ENCODE measurements around the gene OTOG. TPM values are rescaled to one million over a fixed set of nuclear protein-coding genes. Genes with fewer than 3 reads are reported as not detected.

The OTOG gene
- total RNA-seq, 1 donor from 2014 or later = 42.1 TPM

DNA sequence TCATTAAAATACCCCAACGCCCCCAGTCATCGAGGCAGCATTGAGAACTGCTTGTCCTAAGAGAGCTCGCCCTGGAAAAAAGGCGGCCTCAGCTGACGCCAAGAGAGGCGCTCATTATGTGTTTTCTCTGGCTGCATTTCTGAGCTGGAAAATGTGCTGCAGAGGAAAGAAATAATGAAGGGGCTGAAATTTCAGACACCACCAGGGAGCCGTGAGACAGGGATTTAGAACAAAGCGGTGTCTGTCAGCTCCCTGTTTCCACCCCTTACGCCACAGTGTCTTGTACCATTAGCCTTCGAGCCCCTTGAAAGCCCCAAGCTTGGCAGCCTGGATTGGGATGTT, 17.2 kb upstream of the OTOG start:
- H3K4me3 ChIP-seq = no peak overlapping the region
- H3K9me3 Mint-ChIP-seq = no peaks in the 10 kb centered on the region
- peaks cover 9% of the 10 kb centered on the region for H3F3A ChIP-seq (ENCODE audit: low read depth)
- peak overlapping the region; percentile 10 for H3K27ac Mint-ChIP-seq
- no peaks in the 10 kb centered on the region for H4K20me1 ChIP-seq (ENCODE audit: low read depth)
- no peaks in the 10 kb centered on the region for H3K9me3 ChIP-seq (ENCODE audit: low read depth)
- TF ChIP-seq CTCF (IDR thresholded peaks at IDR 0.05) (no peak), EZH2 (IDR thresholded peaks at IDR 0.05) (no peak), EZH2phosphoT487 (IDR thresholded peaks at IDR 0.05) (no peak)
- no peaks in the 10 kb centered on the region for H3K36me3 Mint-ChIP-seq
- DNase-seq (ENCODE audit: low spot score) = peak; percentile 42
- no peak overlapping the region for H3K4me3 Mint-ChIP-seq
- no peak overlapping the region for H3K27ac ChIP-seq
- no peak overlapping the region for H3K9ac ChIP-seq
- H2AFZ ChIP-seq (replicated peaks) = no peak overlapping the region
- no peaks in the 10 kb centered on the region for H3K79me2 ChIP-seq (ENCODE audit: low read depth)
- peaks cover 25% of the 10 kb centered on the region for H3K4me1 Mint-ChIP-seq
- H3K4me2 ChIP-seq = peak overlapping the region; percentile 16
- peaks cover 5% of the 10 kb centered on the region for H3K27me3 Mint-ChIP-seq (ENCODE audit: insufficient read depth, low read depth)
- H3K27me3 ChIP-seq = no peaks in the 10 kb centered on the region
- H3K36me3 ChIP-seq = no peaks in the 10 kb centered on the region
- H3K4me1 ChIP-seq = peaks cover 10% of the 10 kb centered on the region

GRCh38 chr11:17531071-17531600, 15.9 kb upstream of the OTOG start:
- Histone ChIP-seq H3K4me1 (peaks cover 10% of the 10 kb centered on the region), H3K9ac (no peak overlapping the region), H3K27ac (no peak overlapping the region), H2AFZ (replicated peaks) (no peak overlapping the region), H3K4me2 (no peak overlapping the region), H3K36me3 (no peaks in the 10 kb centered on the region), H3F3A (ENCODE audit: low read depth) (peaks cover 9% of the 10 kb centered on the region), H3K27me3 (no peaks in the 10 kb centered on the region), H3K79me2 (ENCODE audit: low read depth) (no peaks in the 10 kb centered on the region), H4K20me1 (ENCODE audit: low read depth) (no peaks in the 10 kb centered on the region), H3K4me3 (no peak overlapping the region), H3K9me3 (ENCODE audit: low read depth) (no peaks in the 10 kb centered on the region)
- Mint-ChIP-seq H3K4me1 (peaks cover 33% of the 10 kb centered on the region), H3K27me3 (ENCODE audit: insufficient read depth, low read depth) (peaks cover 5% of the 10 kb centered on the region), H3K9me3 (no peaks in the 10 kb centered on the region), H3K4me3 (no peak overlapping the region), H3K27ac (no peak overlapping the region), H3K36me3 (no peaks in the 10 kb centered on the region)
- TF ChIP-seq CTCF (IDR thresholded peaks at IDR 0.05) (no peak), EZH2 (IDR thresholded peaks at IDR 0.05) (no peak), EZH2phosphoT487 (IDR thresholded peaks at IDR 0.05) (no peak)
- no peak for DNase-seq (ENCODE audit: low spot score)

DNA sequence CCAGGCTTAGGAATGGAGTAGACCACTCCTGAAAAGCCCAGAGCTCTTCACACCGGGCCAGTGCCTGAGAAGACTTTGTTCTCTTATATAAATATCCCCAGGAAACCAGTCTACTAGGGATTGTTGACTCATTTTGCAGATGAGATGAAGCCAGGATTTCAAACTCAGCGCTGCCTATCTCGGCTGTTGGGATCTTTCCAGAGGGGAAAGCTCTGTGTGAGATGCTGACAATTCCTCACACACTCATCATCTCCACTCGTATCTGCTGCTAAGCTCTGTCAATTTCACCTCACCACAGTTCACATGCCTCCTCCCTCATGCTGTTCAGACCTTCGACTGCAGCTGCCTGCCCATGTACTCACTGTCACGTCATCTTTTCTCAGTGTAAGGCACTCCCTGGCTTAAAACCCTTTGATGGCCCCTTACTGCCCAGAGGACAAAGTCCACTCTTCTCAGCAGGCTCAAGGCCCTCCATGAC, 15.4 kb upstream of the OTOG start:
- peaks cover 9% of the 10 kb centered on the region for H3F3A ChIP-seq (ENCODE audit: low read depth)
- peaks cover 10% of the 10 kb centered on the region for H3K4me1 ChIP-seq
- Mint-ChIP-seq H3K4me3 (no peak overlapping the region), H3K36me3 (no peaks in the 10 kb centered on the region), H3K27me3 (ENCODE audit: insufficient read depth, low read depth) (peaks cover 5% of the 10 kb centered on the region), H3K9me3 (no peaks in the 10 kb centered on the region), H3K4me1 (peaks cover 33% of the 10 kb centered on the region), H3K27ac (no peak overlapping the region)
- no peak overlapping the region for H2AFZ ChIP-seq (replicated peaks)
- H3K27me3 ChIP-seq = no peaks in the 10 kb centered on the region
- H3K4me2 ChIP-seq = no peak overlapping the region
- no peak for DNase-seq (ENCODE audit: low spot score)
- H4K20me1 ChIP-seq (ENCODE audit: low read depth) = no peaks in the 10 kb centered on the region
- no peak for TF ChIP-seq CTCF (IDR thresholded peaks at IDR 0.05)
- no peaks in the 10 kb centered on the region for H3K36me3 ChIP-seq
- no peaks in the 10 kb centered on the region for H3K9me3 ChIP-seq (ENCODE audit: low read depth)
- no peaks in the 10 kb centered on the region for H3K79me2 ChIP-seq (ENCODE audit: low read depth)
- H3K4me3 ChIP-seq = no peak overlapping the region
- no peak overlapping the region for H3K9ac ChIP-seq
- H3K27ac ChIP-seq = no peak overlapping the region

All from neural progenitor cell (in vitro differentiated cells).